ENCODE measurements around the gene FZR1.

FZR1 gene

GRCh38 chr19:3474010-3474409 lies 32.1 kb upstream of the FZR1 start:
- no peak for DNase-seq

DNA sequence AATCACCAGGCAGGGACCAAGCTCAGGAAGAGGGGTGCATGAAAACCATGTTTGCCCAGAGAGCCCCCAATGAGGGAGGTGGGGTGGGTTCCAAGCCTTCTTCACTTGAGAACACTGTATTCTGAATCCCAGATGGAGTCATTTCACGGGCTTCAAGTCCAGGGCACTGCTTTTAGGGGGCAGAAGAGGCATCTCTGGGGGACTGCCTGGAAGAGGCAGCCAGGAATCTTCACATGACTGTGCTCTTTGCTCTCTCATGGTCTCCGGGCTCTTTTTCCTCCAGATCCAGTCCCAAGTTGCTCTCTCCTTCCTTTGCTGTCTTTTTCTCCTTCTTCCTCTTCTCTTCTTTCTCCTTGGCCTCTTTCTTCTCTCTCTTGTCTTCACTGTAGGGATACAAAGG lies 31.5 kb upstream of the FZR1 start:
- no peak for DNase-seq

GRCh38 chr19:3475449-3475848 lies 30.7 kb upstream of the FZR1 start:
- DNase-seq: no peak

- DNase-seq: no peak
Measured at GRCh38 chr19:3476830-3477229, 29.3 kb upstream of the FZR1 start.

- no peak for DNase-seq
Measured at GRCh38 chr19:3477506-3477905, 28.6 kb upstream of the FZR1 start.

- no peak for DNase-seq
Measured at GRCh38 chr19:3477951-3478350, 28.2 kb upstream of the FZR1 start.

DNA sequence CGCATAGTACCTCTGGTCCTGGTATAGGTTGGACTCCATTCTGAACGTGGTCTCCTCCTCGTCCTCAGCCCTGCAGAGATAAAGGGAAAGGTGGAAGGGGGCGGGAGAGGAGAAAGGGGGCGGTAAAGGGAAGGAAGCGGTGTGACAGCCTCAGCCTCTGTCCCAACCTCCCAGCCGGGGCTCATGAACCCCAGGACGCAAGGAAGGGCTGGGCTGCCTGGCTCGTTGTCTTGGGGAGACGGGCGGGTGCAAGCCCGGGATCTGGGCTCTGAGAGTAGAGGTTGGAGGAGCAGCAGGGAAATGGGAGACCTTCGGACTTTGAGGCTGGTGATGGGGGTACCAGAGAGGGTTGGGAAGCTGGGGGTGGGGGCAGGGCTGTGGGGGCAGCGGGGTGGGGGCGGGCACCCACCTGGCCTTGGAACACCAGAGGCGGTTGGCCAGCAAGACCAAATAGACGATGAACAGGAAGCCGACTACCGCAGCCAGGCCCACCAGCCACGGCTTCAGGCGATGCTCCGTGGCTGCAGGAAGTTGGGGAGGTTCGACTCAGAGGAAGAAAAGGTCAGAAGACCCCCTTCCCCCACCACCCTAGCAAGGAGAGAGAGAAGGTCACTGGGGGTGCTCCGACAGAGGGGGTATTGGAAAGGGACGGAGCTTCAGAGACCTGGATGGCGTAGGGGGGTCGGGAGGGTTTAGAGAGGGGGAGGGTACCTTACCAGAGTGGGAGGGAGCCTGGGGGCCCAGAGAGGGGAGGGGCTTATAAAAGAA lies 27.5 kb upstream of the FZR1 start:
- DNase-seq: peak; percentile 33

GRCh38 chr19:3479177-3479833 lies 26.8 kb upstream of the FZR1 start:
- DNase-seq: peak; percentile 66

DNA sequence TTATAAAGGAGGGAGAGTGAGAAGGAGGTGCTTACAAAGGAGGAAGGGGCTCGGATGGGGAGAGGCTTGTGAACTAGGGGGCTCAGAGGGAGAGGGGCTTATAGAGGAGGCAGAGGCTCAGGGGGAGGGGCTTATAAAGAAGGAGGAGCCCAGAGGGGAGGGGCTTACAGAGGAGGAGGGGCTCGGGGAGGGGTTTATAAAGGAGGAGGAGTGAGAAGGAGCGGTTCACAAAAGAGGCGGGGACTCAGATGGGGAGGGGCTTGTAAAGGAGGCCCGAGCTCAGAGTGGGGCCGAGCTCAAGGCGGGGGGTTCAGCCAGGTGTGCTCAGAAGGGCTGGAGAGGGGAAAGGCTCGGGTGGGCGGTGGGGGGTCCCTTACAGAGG lies 26.3 kb upstream of the FZR1 start:
- DNase-seq: peak; percentile 65

DNA sequence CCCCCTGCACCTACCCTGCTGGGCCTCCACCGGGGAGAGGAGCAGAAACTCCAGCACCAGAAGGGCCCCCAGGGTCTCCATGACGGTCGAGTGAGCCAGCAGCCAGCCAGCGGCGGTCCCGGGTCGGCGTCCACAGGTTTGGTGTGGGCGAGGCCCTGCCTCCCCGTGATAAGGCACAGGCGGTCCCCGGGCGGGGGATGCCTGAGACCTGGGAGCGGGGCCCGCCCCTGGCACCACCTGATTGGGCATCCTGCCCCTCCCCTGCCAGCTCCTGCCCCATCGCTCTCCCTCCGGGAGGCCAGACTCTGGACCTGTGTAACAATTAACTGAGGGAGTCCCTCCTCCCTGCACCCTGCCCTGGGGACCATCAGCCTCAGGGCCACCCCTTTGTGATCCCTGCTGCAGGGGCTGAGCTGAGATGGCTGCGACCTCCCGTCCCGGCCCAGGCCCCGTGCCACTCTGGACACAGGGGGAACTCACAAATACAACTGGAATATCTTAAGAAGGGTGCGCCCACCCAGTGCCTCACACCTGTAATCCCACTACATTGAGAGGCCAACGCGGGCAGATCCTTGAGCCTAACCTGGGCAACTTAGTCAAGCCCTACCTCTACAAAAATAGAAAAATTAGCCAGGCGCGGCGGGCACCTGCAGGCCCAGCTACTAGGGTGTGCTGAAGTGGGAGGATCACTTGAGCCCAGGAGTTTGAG lies 25.6 kb upstream of the FZR1 start, which contains the start of gene SMIM24:
Gene SMIM24 (minus strand): TSS at position 143 of the 709 bp plus-strand sequence. CDS start 62 bp downstream, at position 81.
- no peak for DNase-seq

GRCh38 chr19:3481241-3482090 lies 24.6 kb upstream of the FZR1 start:
- no peak for DNase-seq

DNA sequence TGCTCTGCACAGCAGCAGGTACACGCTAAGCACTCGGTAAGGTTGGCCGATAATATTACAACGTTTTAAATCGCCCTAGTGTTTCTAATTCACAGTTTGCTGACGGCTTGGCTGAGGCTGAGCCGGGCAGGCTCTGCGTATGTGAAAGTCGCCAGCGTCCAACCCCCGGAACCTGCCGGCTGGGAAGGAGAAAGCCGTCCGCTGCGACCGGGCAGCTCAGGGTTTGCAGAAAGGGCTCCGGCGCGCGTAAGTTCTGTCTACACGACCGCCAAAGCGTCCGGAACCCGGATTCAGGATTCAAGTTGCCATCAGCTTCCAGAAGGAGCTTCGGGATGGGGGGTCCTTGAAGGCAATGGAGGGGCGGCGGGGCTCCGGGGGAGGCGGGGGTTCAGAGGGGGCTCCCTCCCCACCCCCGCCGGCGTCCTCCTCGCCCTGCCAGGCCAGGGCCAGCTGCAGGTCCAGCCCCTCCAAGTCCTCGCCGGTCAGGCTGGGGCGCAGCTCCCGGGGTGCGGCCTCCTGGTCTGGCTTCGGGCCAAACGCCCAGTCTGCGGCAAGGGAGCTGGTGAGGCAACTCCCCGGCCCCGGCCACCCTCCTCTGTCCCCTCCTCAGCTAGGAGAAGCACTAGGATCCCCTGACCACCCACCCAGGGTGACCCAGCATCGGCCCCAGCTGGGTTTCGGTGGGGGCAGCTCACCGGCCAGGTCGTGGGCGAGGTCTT lies 23.4 kb upstream of the FZR1 start:
- no peak for DNase-seq

- no peak for DNase-seq
Measured at GRCh38 chr19:3483226-3483628, 22.9 kb upstream of the FZR1 start, which contains the start of gene SMIM44. SMIM44 (minus strand) TSS chr19:3483441; CDS start chr19:3483403, 38 bp downstream.

DNA sequence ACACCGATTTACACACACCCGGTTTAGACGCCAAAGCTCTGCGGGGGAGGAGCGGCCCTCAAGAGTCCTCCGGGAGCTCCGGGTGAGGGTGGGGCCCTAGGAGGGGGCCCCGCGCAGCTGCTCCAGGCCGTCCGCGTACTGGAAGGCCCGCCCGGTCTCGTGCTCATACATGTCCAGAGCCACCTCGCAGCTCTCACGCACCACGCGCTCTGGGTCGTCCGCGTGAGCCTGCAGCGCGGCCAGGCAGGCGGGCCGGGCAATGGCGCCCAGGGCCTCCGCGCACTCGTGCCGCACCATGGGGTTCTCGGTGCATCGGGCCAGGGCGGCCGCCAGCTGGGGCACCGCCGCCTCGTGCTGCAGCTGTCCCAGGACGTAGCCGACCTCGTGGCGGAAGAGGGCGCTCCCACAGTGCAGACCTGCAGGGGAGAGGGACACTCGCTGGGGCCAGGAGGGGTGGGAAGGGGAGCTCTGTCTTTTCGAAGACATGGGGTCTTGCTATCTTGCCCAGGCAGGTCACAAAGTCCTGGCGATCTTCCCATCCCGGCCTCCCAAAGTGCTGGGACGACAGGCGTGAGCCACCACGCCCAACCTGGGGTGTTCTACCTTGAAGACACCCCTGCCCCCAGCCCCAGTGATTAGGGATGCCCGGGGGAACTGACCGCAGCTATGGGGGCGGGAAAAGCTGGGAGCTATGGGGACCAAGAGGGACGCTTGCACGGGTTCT lies 14.6 kb upstream of the FZR1 start:
- no peak for DNase-seq

GRCh38 chr19:3492131-3492839 lies 13.8 kb upstream of the FZR1 start:
- DNase-seq: no peak

DNA sequence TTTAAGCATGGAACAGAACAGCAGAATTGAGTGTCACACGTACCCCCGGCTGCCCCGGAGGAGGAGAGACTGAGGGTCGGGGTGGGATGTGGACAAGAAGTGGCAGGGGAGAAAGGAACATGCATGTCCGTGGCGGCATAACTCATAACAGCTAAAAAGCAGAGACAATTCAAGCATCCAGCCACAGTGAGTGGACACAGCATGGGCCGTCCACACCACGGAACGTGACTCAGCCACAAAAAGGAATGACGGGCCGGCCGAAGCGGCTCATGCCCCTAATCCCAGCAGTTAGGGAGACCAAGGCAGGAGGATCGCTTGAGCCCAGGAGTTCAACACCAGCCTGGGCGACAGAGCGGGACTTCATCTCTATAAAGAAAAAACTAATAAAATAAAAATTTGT lies 13.2 kb upstream of the FZR1 start:
- no peak for DNase-seq

GRCh38 chr19:3493651-3494050 lies 12.5 kb upstream of the FZR1 start:
- DNase-seq: no peak

- peak; percentile 57 for DNase-seq
Measured at GRCh38 chr19:3494051-3494450, 12.1 kb upstream of the FZR1 start.

GRCh38 chr19:3494559-3494958 lies 11.6 kb upstream of the FZR1 start:
- peak; percentile 58 for DNase-seq

DNA sequence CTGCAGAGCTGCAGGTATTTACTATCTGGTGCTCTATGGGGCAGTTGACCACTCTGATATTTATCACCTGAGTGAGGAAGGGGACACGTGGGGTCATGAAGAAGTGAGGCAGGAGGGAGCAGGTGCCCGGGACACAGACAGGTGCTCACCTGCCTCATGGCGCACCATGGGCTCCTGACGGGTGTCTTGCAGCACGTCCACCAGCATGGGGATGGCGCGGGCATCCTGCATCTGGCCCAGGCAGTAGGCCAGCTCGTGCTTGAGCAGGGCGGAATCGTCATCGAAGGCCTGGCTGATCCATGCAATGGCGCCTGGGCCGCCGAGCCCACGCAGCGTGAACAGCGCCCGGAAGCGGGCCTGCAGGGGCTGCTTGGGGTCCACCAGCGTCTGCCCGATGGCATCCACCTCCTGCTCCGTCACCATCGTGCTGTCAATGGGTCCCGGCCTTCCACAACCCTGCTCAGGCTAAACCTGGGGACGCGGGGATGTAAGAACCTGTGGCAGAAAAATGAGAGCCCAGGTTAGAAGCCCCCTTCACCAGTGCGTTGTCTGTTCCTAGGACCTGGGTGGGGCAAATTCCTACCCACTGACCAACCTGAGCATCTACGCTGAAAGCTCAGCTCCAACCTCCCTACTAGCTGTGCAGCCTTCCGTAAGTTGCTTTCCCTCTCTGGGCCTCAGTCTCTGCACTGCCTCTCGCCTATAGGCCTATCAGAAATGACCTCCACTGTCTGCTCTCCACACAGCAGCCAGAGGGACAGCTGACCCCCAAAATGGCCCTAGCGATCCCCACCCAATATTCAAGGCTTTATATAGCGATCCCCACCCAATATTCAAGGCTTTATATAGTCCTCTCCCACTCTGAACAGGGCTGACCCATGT lies 9.5 kb upstream of the FZR1 start:
- DNase-seq: no peak

Data from stimulated activated CD8-positive, alpha-beta memory T cell treated with anti-CD3 and anti-CD28 coated beads, Interleukin-4, amount 100 ng/mL, for 48 hours (primary cell).